ENCODE results near the gene GC.

DNA sequence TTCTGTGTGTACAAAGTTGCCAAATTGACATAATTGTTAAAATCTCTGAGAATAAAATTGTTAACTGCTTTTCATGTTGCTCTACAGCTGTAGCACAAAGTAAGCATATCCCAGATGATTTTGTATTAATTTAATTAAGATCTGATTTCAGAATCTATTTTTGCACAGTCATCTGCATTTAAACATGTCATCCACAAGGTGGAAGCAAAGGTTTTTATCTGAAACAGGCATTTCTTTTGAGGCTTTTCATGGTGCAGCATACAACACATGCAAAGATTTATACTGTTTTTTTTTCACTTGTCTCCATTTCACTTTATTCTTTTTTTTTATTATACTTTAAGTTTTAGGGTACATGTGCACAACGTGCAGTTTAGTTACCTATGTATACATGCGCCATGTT is 51.2 kb downstream of the GC start:
- no peak for TF ChIP-seq POLR2A (IDR thresholded peaks at IDR 0.05)
- TF ChIP-seq, protein P1, sequence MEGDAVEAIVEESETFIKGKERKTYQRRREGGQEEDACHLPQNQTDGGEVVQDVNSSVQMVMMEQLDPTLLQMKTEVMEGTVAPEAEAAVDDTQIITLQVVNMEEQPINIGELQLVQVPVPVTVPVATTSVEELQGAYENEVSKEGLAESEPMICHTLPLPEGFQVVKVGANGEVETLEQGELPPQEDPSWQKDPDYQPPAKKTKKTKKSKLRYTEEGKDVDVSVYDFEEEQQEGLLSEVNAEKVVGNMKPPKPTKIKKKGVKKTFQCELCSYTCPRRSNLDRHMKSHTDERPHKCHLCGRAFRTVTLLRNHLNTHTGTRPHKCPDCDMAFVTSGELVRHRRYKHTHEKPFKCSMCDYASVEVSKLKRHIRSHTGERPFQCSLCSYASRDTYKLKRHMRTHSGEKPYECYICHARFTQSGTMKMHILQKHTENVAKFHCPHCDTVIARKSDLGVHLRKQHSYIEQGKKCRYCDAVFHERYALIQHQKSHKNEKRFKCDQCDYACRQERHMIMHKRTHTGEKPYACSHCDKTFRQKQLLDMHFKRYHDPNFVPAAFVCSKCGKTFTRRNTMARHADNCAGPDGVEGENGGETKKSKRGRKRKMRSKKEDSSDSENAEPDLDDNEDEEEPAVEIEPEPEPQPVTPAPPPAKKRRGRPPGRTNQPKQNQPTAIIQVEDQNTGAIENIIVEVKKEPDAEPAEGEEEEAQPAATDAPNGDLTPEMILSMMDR (IDR thresholded peaks at IDR 0.05) = peak; percentile 37 to 48 (median 42)
